Muscle layer of colon (tissue), 2 donors: ENCODE results near the gene TTC39B.

Source experiments
- H3K27ac ChIP-seq: one replicate; pipeline ENCODE4 v1.7.0; 2013; ENCODE audit warnings: low read depth, mild to moderate bottlenecking, low read length, moderate library complexity
- H3K27me3 ChIP-seq, 2 donors: one replicate each; pipeline ENCODE4 v1.7.0; 2013; ENCODE audit warnings: low read length in 2 of 2, mild to moderate bottlenecking in 2 of 2; ENCODE audit not compliant: insufficient read depth in 2 of 2, control insufficient read depth in 1 of 2
- H3K36me3 ChIP-seq: one replicate; pipeline ENCODE4 v1.7.0; 2013; ENCODE audit warnings: mild to moderate bottlenecking, low read length; ENCODE audit not compliant: insufficient read depth
- H3K4me1 ChIP-seq: one replicate; pipeline ENCODE4 v1.7.0; 2013; ENCODE audit warnings: mild to moderate bottlenecking, low read length; ENCODE audit not compliant: insufficient read depth
- H3K4me3 ChIP-seq, 2 donors: one replicate each; pipeline ENCODE4 v1.7.0; 2013; ENCODE audit warnings: low read length in 2 of 2, low read depth in 1 of 2, mild to moderate bottlenecking in 1 of 2, moderate library complexity in 1 of 2
- H3K9ac ChIP-seq: one replicate; pipeline ENCODE4 v1.7.0; 2013; ENCODE audit warnings: low read length
- H3K9me3 ChIP-seq: one replicate; pipeline ENCODE4 v1.7.0; 2013; ENCODE audit warnings: mild to moderate bottlenecking, low read length
- donor health status: abdominal sarcoma.
- donor health status: Adenocarcinoma of cecum.

TTC39B gene

GRCh38 chr9:15306757-15307522 lies at the start of gene TTC39B:
Gene TTC39B, minus strand, starts transcription at chr9:15307216. Its CDS starts 91 bp downstream, at chr9:15307125.
- Histone ChIP-seq H3K27me3 (no peaks in the 10 kb centered on the region), H3K9ac (peak within 1 kb of the TSS; percentile 74), H3K27ac (peak within 1 kb of the TSS; percentile 92), H3K4me1 (peaks cover 8% of the 10 kb centered on the region), H3K4me3 (peak within 1 kb of the TSS; percentile 87 to 96), H3K9me3 (no peaks in the 10 kb centered on the region), H3K36me3 (no peaks in the 10 kb centered on the region)

GRCh38 chr9:15355669-15356068 lies 48.7 kb upstream of the TTC39B start:
- no peaks in the 10 kb centered on the region for H3K36me3 ChIP-seq
- H3K27ac ChIP-seq = no peak overlapping the region
- H3K9me3 ChIP-seq = no peaks in the 10 kb centered on the region
- no peak overlapping the region for H3K9ac ChIP-seq
- no peaks in the 10 kb centered on the region for H3K27me3 ChIP-seq
- H3K4me3 ChIP-seq = no peak overlapping the region
- H3K4me1 ChIP-seq = no peaks in the 10 kb centered on the region

- H3K4me3 ChIP-seq = no peak overlapping the region
- H3K36me3 ChIP-seq = no peaks in the 10 kb centered on the region
- H3K27ac ChIP-seq = no peak overlapping the region
- no peaks in the 10 kb centered on the region for H3K9me3 ChIP-seq
- no peak overlapping the region for H3K9ac ChIP-seq
- no peaks in the 10 kb centered on the region for H3K27me3 ChIP-seq
- no peaks in the 10 kb centered on the region for H3K4me1 ChIP-seq
Measured at GRCh38 chr9:15354713-15355112, 47.7 kb upstream of the TTC39B start.

- H3K9ac ChIP-seq = no peak overlapping the region
- H3K27me3 ChIP-seq = no peaks in the 10 kb centered on the region
- H3K4me1 ChIP-seq = no peaks in the 10 kb centered on the region
- H3K4me3 ChIP-seq = no peak overlapping the region
- H3K36me3 ChIP-seq = no peaks in the 10 kb centered on the region
- H3K9me3 ChIP-seq = no peaks in the 10 kb centered on the region
- H3K27ac ChIP-seq = no peak overlapping the region
Measured at GRCh38 chr9:15353892-15354291, 46.9 kb upstream of the TTC39B start.

- H3K27ac ChIP-seq = no peak overlapping the region
- no peak overlapping the region for H3K4me3 ChIP-seq
- H3K9ac ChIP-seq = no peak overlapping the region
- no peaks in the 10 kb centered on the region for H3K4me1 ChIP-seq
- no peaks in the 10 kb centered on the region for H3K27me3 ChIP-seq
- H3K9me3 ChIP-seq = no peaks in the 10 kb centered on the region
- H3K36me3 ChIP-seq = no peaks in the 10 kb centered on the region
Measured at GRCh38 chr9:15352306-15352705, 45.3 kb upstream of the TTC39B start.

- Histone ChIP-seq H3K4me3 (no peak overlapping the region), H3K36me3 (no peaks in the 10 kb centered on the region), H3K27ac (no peak overlapping the region), H3K27me3 (no peaks in the 10 kb centered on the region), H3K9ac (no peak overlapping the region), H3K9me3 (no peaks in the 10 kb centered on the region), H3K4me1 (no peaks in the 10 kb centered on the region)
Measured at GRCh38 chr9:15349892-15350761, 43.1 kb upstream of the TTC39B start.

GRCh38 chr9:15346837-15347236 lies 39.8 kb upstream of the TTC39B start:
- Histone ChIP-seq H3K27ac (no peak overlapping the region), H3K36me3 (no peaks in the 10 kb centered on the region), H3K4me3 (no peak overlapping the region), H3K27me3 (no peaks in the 10 kb centered on the region), H3K9me3 (no peaks in the 10 kb centered on the region), H3K4me1 (no peaks in the 10 kb centered on the region), H3K9ac (no peak overlapping the region)

- no peak overlapping the region for H3K4me3 ChIP-seq
- H3K27ac ChIP-seq = no peak overlapping the region
- H3K36me3 ChIP-seq = no peaks in the 10 kb centered on the region
- H3K4me1 ChIP-seq = no peaks in the 10 kb centered on the region
- H3K27me3 ChIP-seq = no peaks in the 10 kb centered on the region
- H3K9ac ChIP-seq = no peak overlapping the region
- no peaks in the 10 kb centered on the region for H3K9me3 ChIP-seq
Measured at GRCh38 chr9:15344191-15344590, 37.2 kb upstream of the TTC39B start.

- Histone ChIP-seq H3K9me3 (no peaks in the 10 kb centered on the region), H3K4me1 (no peaks in the 10 kb centered on the region), H3K27me3 (no peaks in the 10 kb centered on the region), H3K9ac (no peak overlapping the region), H3K4me3 (no peak overlapping the region), H3K27ac (no peak overlapping the region), H3K36me3 (no peaks in the 10 kb centered on the region)
Measured at GRCh38 chr9:15333376-15333881, 26.4 kb upstream of the TTC39B start.

GRCh38 chr9:15332939-15333338 lies 25.9 kb upstream of the TTC39B start:
- H3K4me3 ChIP-seq = no peak overlapping the region
- no peaks in the 10 kb centered on the region for H3K36me3 ChIP-seq
- H3K27ac ChIP-seq = no peak overlapping the region

GRCh38 chr9:15329539-15330109 lies 22.6 kb upstream of the TTC39B start:
- Histone ChIP-seq H3K9me3 (no peaks in the 10 kb centered on the region), H3K4me3 (no peak overlapping the region), H3K27ac (no peak overlapping the region), H3K9ac (no peak overlapping the region), H3K27me3 (no peaks in the 10 kb centered on the region), H3K4me1 (no peaks in the 10 kb centered on the region), H3K36me3 (no peaks in the 10 kb centered on the region)

More at GRCh38 chr9:15332939-15333338, 25.9 kb upstream of the TTC39B start:
- no peaks in the 10 kb centered on the region for H3K9me3 ChIP-seq
- no peaks in the 10 kb centered on the region for H3K27me3 ChIP-seq
- H3K4me1 ChIP-seq = no peaks in the 10 kb centered on the region
- H3K9ac ChIP-seq = no peak overlapping the region
